ENCODE data around the gene PFN1.
A peak's percentile ranks its signal among the peaks of the same experiment; 100 is the strongest.

The PFN1 gene

GRCh38 chr17:4965311-4965986, 17.1 kb upstream of the PFN1 start:
- no peaks in the 10 kb centered on the region for H3K27me3 ChIP-seq (ENCODE audit: control insufficient read depth in 1 of 2, insufficient read depth in 2 of 2, low read length in 2 of 2)
- H3K4me1 ChIP-seq (ENCODE audit: insufficient read depth, low read length), result peaks cover 32% of the 10 kb centered on the region
- no peak overlapping the region for H3K4me3 ChIP-seq (ENCODE audit: low read depth in 1 of 2, low read length in 2 of 2)
- H3K36me3 ChIP-seq (ENCODE audit: insufficient read depth, low read length), result peaks cover 20% of the 10 kb centered on the region
- no peak overlapping the region for H3K27ac ChIP-seq (ENCODE audit: low read depth, low read length)
- no peaks in the 10 kb centered on the region for H3K9me3 ChIP-seq (ENCODE audit: low read length)
- H3K9ac ChIP-seq (ENCODE audit: low read length), result no peak overlapping the region

- Histone ChIP-seq H3K27ac (ENCODE audit: low read depth, low read length) (no peak overlapping the region), H3K4me1 (ENCODE audit: insufficient read depth, low read length) (peaks cover 3% of the 10 kb centered on the region), H3K9me3 (ENCODE audit: low read length) (no peaks in the 10 kb centered on the region), H3K36me3 (ENCODE audit: insufficient read depth, low read length) (peaks cover 26% of the 10 kb centered on the region), H3K9ac (ENCODE audit: low read length) (no peak overlapping the region), H3K27me3 (ENCODE audit: control insufficient read depth in 1 of 2, insufficient read depth in 2 of 2, low read length in 2 of 2) (no peaks in the 10 kb centered on the region), H3K4me3 (ENCODE audit: low read depth in 1 of 2, low read length in 2 of 2) (no peak overlapping the region)
Measured at GRCh38 chr17:4960279-4960922, 12.1 kb upstream of the PFN1 start.

- Histone ChIP-seq H3K4me3 (ENCODE audit: low read depth in 1 of 2, low read length in 2 of 2) (no peak overlapping the region), H3K9ac (ENCODE audit: low read length) (no peak overlapping the region), H3K9me3 (ENCODE audit: low read length) (no peaks in the 10 kb centered on the region), H3K36me3 (ENCODE audit: insufficient read depth, low read length) (peaks cover 26% of the 10 kb centered on the region), H3K27ac (ENCODE audit: low read depth, low read length) (no peak overlapping the region), H3K4me1 (ENCODE audit: insufficient read depth, low read length) (no peaks in the 10 kb centered on the region), H3K27me3 (ENCODE audit: control insufficient read depth in 1 of 2, insufficient read depth in 2 of 2, low read length in 2 of 2) (no peaks in the 10 kb centered on the region)
Measured at GRCh38 chr17:4959261-4959965, 11.1 kb upstream of the PFN1 start.

GRCh38 chr17:4958102-4958501, 9.8 kb upstream of the PFN1 start:
- no peaks in the 10 kb centered on the region for H3K9me3 ChIP-seq (ENCODE audit: low read length)
- H3K9ac ChIP-seq (ENCODE audit: low read length), result no peak overlapping the region
- no peaks in the 10 kb centered on the region for H3K27me3 ChIP-seq (ENCODE audit: control insufficient read depth in 1 of 2, insufficient read depth in 2 of 2, low read length in 2 of 2)
- H3K27ac ChIP-seq (ENCODE audit: low read depth, low read length), result no peak overlapping the region
- H3K4me1 ChIP-seq (ENCODE audit: insufficient read depth, low read length), result no peaks in the 10 kb centered on the region
- H3K4me3 ChIP-seq (ENCODE audit: low read depth in 1 of 2, low read length in 2 of 2), result no peak overlapping the region
- H3K36me3 ChIP-seq (ENCODE audit: insufficient read depth, low read length), result peaks cover 26% of the 10 kb centered on the region

- H3K36me3 ChIP-seq (ENCODE audit: insufficient read depth, low read length), result peaks cover 26% of the 10 kb centered on the region
- H3K27me3 ChIP-seq (ENCODE audit: control insufficient read depth in 1 of 2, insufficient read depth in 2 of 2, low read length in 2 of 2), result no peaks in the 10 kb centered on the region
- no peak overlapping the region for H3K4me3 ChIP-seq (ENCODE audit: low read depth in 1 of 2, low read length in 2 of 2)
- no peak overlapping the region for H3K27ac ChIP-seq (ENCODE audit: low read depth, low read length)
- no peaks in the 10 kb centered on the region for H3K9me3 ChIP-seq (ENCODE audit: low read length)
- H3K9ac ChIP-seq (ENCODE audit: low read length), result no peak overlapping the region
- no peaks in the 10 kb centered on the region for H3K4me1 ChIP-seq (ENCODE audit: insufficient read depth, low read length)
Measured at GRCh38 chr17:4956493-4957061, 8.2 kb upstream of the PFN1 start.

- Histone ChIP-seq H3K36me3 (ENCODE audit: insufficient read depth, low read length) (peaks cover 16% of the 10 kb centered on the region), H3K27me3 (ENCODE audit: control insufficient read depth in 1 of 2, insufficient read depth in 2 of 2, low read length in 2 of 2) (no peaks in the 10 kb centered on the region), H3K4me3 (ENCODE audit: low read depth in 1 of 2, low read length in 2 of 2) (no peak overlapping the region), H3K9me3 (ENCODE audit: low read length) (no peaks in the 10 kb centered on the region), H3K9ac (ENCODE audit: low read length) (no peak overlapping the region), H3K4me1 (ENCODE audit: insufficient read depth, low read length) (peaks cover 13% of the 10 kb centered on the region), H3K27ac (ENCODE audit: low read depth, low read length) (no peak overlapping the region)
Measured at GRCh38 chr17:4955091-4955490, 6.8 kb upstream of the PFN1 start.

GRCh38 chr17:4953451-4953961, 5.2 kb upstream of the PFN1 start:
- peaks cover 13% of the 10 kb centered on the region for H3K4me1 ChIP-seq (ENCODE audit: insufficient read depth, low read length)
- no peaks in the 10 kb centered on the region for H3K27me3 ChIP-seq (ENCODE audit: control insufficient read depth in 1 of 2, insufficient read depth in 2 of 2, low read length in 2 of 2)
- no peaks in the 10 kb centered on the region for H3K9me3 ChIP-seq (ENCODE audit: low read length)
- peaks cover 6% of the 10 kb centered on the region for H3K36me3 ChIP-seq (ENCODE audit: insufficient read depth, low read length)
- no peak overlapping the region for H3K4me3 ChIP-seq (ENCODE audit: low read depth in 1 of 2, low read length in 2 of 2)
- H3K27ac ChIP-seq (ENCODE audit: low read depth, low read length), result no peak overlapping the region
- no peak overlapping the region for H3K9ac ChIP-seq (ENCODE audit: low read length)

- Histone ChIP-seq H3K9ac (ENCODE audit: low read length) (no peak overlapping the region), H3K4me1 (ENCODE audit: insufficient read depth, low read length) (peaks cover 17% of the 10 kb centered on the region), H3K27ac (ENCODE audit: low read depth, low read length) (peak overlapping the region; percentile 72), H3K27me3 (ENCODE audit: control insufficient read depth in 1 of 2, insufficient read depth in 2 of 2, low read length in 2 of 2) (no peaks in the 10 kb centered on the region), H3K4me3 (ENCODE audit: low read depth in 1 of 2, low read length in 2 of 2) (no peak overlapping the region), H3K9me3 (ENCODE audit: low read length) (no peaks in the 10 kb centered on the region), H3K36me3 (ENCODE audit: insufficient read depth, low read length) (peaks cover 4% of the 10 kb centered on the region)
Measured at GRCh38 chr17:4951486-4951885, 3.2 kb upstream of the PFN1 start.

- Histone ChIP-seq H3K9me3 (ENCODE audit: low read length) (no peaks in the 10 kb centered on the region), H3K27ac (ENCODE audit: low read depth, low read length) (peak within 1 kb of the TSS; percentile 72), H3K4me1 (ENCODE audit: insufficient read depth, low read length) (peaks cover 24% of the 10 kb centered on the region), H3K27me3 (ENCODE audit: control insufficient read depth in 1 of 2, insufficient read depth in 2 of 2, low read length in 2 of 2) (no peaks in the 10 kb centered on the region), H3K4me3 (ENCODE audit: low read depth in 1 of 2, low read length in 2 of 2) (peak within 1 kb of the TSS; percentile 23 to 57), H3K9ac (ENCODE audit: low read length) (peak within 1 kb of the TSS; percentile 21), H3K36me3 (ENCODE audit: insufficient read depth, low read length) (peaks cover 10% of the 10 kb centered on the region)
Measured at GRCh38 chr17:4950746-4951204, 2.4 kb upstream of the PFN1 start, which contains the start of gene ENO3. TSS of gene ENO3 (plus strand) at chr17:4951119. CDS start at chr17:4951830, 711 bp downstream.

- Histone ChIP-seq H3K4me3 (ENCODE audit: low read depth in 1 of 2, low read length in 2 of 2) (peak overlapping the region; percentile 23 to 57), H3K36me3 (ENCODE audit: insufficient read depth, low read length) (peaks cover 16% of the 10 kb centered on the region), H3K27me3 (ENCODE audit: control insufficient read depth in 1 of 2, insufficient read depth in 2 of 2, low read length in 2 of 2) (no peaks in the 10 kb centered on the region), H3K4me1 (ENCODE audit: insufficient read depth, low read length) (peaks cover 29% of the 10 kb centered on the region), H3K9ac (ENCODE audit: low read length) (peak overlapping the region; percentile 21), H3K27ac (ENCODE audit: low read depth, low read length) (peak overlapping the region; percentile 72), H3K9me3 (ENCODE audit: low read length) (no peaks in the 10 kb centered on the region)
Measured at GRCh38 chr17:4950075-4950745, 1.9 kb upstream of the PFN1 start.

Measured in muscle layer of colon (tissue), 2 donors.